ENCODE data around the gene RAB3IL1. TPM values are rescaled to one million over a fixed set of nuclear protein-coding genes. Genes with fewer than 3 reads are reported as not detected.

Gene RAB3IL1
- total RNA-seq, 3 donors from 2014 or later, result 11.7 to 27.9 (median 22.6) TPM

- Histone ChIP-seq H3K9me3 (no peaks in the 10 kb centered on the region), H3K36me3 (no peaks in the 10 kb centered on the region), H3K4me1 (peaks cover 4 to 16% of the 10 kb centered on the region in 2 donors), H3K27me3 (no peaks in the 10 kb centered on the region), H3K27ac (peak overlapping the region in 1 of 2 donors; percentile 12), H3K4me3 (no peak overlapping the region)
- DNase-seq (ENCODE audit: low spot score in 2 of 2), result no peak
- intact Hi-C loops (cut with DNase I; ENCODE audit: low total_unique reads), result loop anchor here (10.0 kb wide), 1 partner anchor 126 kb away; no protein-coding TSS in a partner anchor
- TF ChIP-seq POLR2A (IDR thresholded peaks at IDR 0.05), result no peak
- no peak for TF ChIP-seq CTCF (IDR thresholded peaks at IDR 0.05)
- TF ChIP-seq POLR2AphosphoS5 (IDR thresholded peaks at IDR 0.05), result no peak
Observed at GRCh38 chr11:61958590-61958989, 41.2 kb upstream of the RAB3IL1 start.

- Histone ChIP-seq H3K27me3 (no peaks in the 10 kb centered on the region), H3K27ac (peak overlapping the region in 1 of 2 donors; percentile 0), H3K4me1 (peaks cover 0 to 7% of the 10 kb centered on the region in 2 donors), H3K4me3 (no peak overlapping the region), H3K36me3 (no peaks in the 10 kb centered on the region), H3K9me3 (no peaks in the 10 kb centered on the region)
- DNase-seq (ENCODE audit: low spot score in 2 of 2), result peak in 1 of 2 donors; percentile 15
- TF ChIP-seq POLR2A (IDR thresholded peaks at IDR 0.05) (no peak), POLR2AphosphoS5 (IDR thresholded peaks at IDR 0.05) (no peak), CTCF (IDR thresholded peaks at IDR 0.05) (no peak)
- intact Hi-C loops (cut with DNase I; ENCODE audit: low total_unique reads), result loop anchor here (10.0 kb wide), 1 partner anchor 128 kb away; no protein-coding TSS in a partner anchor
Observed at GRCh38 chr11:61957021-61957770, 39.8 kb upstream of the RAB3IL1 start.

- H3K9me3 ChIP-seq, result no peaks in the 10 kb centered on the region
- H3K4me1 ChIP-seq, result peaks cover 0 to 7% of the 10 kb centered on the region in 2 donors
- no peak for DNase-seq (ENCODE audit: low spot score in 2 of 2)
- TF ChIP-seq POLR2A (IDR thresholded peaks at IDR 0.05) (no peak), CTCF (IDR thresholded peaks at IDR 0.05) (no peak), POLR2AphosphoS5 (IDR thresholded peaks at IDR 0.05) (no peak)
- peak overlapping the region; percentile 73 to 95 for H3K27ac ChIP-seq
- H3K36me3 ChIP-seq, result no peaks in the 10 kb centered on the region
- peak overlapping the region; percentile 47 to 80 (median 47) for H3K4me3 ChIP-seq
- intact Hi-C loops (cut with DNase I; ENCODE audit: low total_unique reads), result loop anchor here (10.0 kb wide), 1 partner anchor 128 kb away; no protein-coding TSS in a partner anchor
- H3K27me3 ChIP-seq, result no peaks in the 10 kb centered on the region
Observed at GRCh38 chr11:61956191-61957020, 39.0 kb upstream of the RAB3IL1 start.

- H3K27ac ChIP-seq, result peak overlapping the region; percentile 73 to 95
- H3K36me3 ChIP-seq, result no peaks in the 10 kb centered on the region
- intact Hi-C loops (cut with DNase I; ENCODE audit: low total_unique reads), result loop anchor here (10.0 kb wide), 1 partner anchor 129 kb away; no protein-coding TSS in a partner anchor
- peaks cover 0 to 7% of the 10 kb centered on the region in 2 donors for H3K4me1 ChIP-seq
- H3K27me3 ChIP-seq, result no peaks in the 10 kb centered on the region
- no peaks in the 10 kb centered on the region for H3K9me3 ChIP-seq
- TF ChIP-seq POLR2A (IDR thresholded peaks at IDR 0.05) (no peak), POLR2AphosphoS5 (IDR thresholded peaks at IDR 0.05) (peak in 1 of 3 donors; percentile 35)
- no peak for DNase-seq (ENCODE audit: low spot score in 2 of 2)
- peak overlapping the region; percentile 47 to 80 (median 47) for H3K4me3 ChIP-seq
Observed at GRCh38 chr11:61955422-61956135, 38.2 kb upstream of the RAB3IL1 start.

GRCh38 chr11:61954851-61955421 is 37.6 kb upstream of the RAB3IL1 start:
- intact Hi-C loops (cut with DNase I; ENCODE audit: low total_unique reads), result loop anchor here (10.0 kb wide), 1 partner anchor 130 kb away; no protein-coding TSS in a partner anchor
- peak overlapping the region; percentile 73 to 95 for H3K27ac ChIP-seq
- no peaks in the 10 kb centered on the region for H3K27me3 ChIP-seq
- H3K9me3 ChIP-seq, result no peaks in the 10 kb centered on the region
- no peaks in the 10 kb centered on the region for H3K36me3 ChIP-seq
- peak overlapping the region; percentile 47 to 80 (median 47) for H3K4me3 ChIP-seq
- peaks cover 0 to 7% of the 10 kb centered on the region in 2 donors for H3K4me1 ChIP-seq
- DNase-seq (ENCODE audit: low spot score in 2 of 2), result peak in 1 of 2 donors; percentile 64
- TF ChIP-seq POLR2A (IDR thresholded peaks at IDR 0.05) (no peak), CTCF (IDR thresholded peaks at IDR 0.05) (peak in 1 of 3 donors; percentile 2), POLR2AphosphoS5 (IDR thresholded peaks at IDR 0.05) (peak; percentile 68 to 75 (median 75))

All from breast epithelium (tissue), 4 donors.